Measurements from ENCODE around the gene SCN1B.
"Not testable (repeated sequence)": the region's sequence is repeated elsewhere in the genome, so short reads cannot be mapped to it uniquely, and the experiment has no call there.

Gene SCN1B

DNA sequence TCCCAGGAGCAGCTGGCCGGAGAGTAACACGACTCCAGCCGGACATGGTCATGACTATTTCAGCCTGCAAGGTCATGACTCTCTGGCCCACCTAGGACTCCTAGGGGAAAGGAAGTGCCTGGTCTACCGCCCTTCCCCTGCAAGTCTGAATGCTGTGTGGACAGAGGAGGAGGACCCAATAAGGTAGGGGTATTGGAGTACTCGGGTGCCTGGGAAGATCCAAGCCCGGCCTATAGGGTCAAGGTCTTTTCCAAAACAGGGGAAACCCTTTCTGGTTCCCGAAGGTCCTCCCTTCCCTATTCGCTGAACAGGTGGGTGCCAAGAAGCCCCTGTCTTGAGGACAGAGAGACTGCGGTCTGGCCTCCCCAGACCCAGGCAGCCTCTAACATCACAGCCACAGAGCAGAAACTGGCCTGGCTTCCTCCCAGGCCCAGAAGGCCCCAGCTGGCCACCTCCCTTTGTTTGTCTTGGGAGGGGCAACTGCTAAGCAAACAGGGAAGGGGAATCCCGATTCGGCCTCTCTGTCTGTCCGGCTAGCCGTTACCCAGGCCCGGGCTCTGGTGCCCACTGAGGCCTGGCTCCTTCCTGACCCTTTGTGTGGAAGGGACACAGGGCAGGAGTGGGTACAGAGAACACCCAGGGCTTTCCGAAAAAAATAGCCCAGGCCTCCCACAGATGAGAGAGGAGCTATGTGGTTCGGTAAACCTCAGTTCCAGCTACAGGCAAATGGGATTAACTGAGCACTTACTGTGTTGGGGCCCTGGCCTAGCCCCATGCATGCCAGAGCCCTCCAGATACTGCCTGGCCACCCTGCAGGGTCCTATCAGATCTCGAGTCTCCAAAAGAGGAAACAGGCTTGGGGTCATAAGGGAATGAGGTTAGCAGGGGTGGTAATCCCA is 35.4 kb upstream of the SCN1B start:
- Histone ChIP-seq H3K4me2 (ENCODE audit: low read depth, low read length, poor library complexity, severe bottlenecking) (no peak overlapping the region), H3K27ac (ENCODE audit: low read depth, low read length) (no peak overlapping the region), H3K27me3 (ENCODE audit: low read length) (no peaks in the 10 kb centered on the region), H4K20me1 (ENCODE audit: low read depth, low read length) (no peaks in the 10 kb centered on the region), H3F3A (ENCODE audit: insufficient read depth) (no peaks in the 10 kb centered on the region), H3K36me3 (ENCODE audit: low read length) (no peaks in the 10 kb centered on the region), H3K79me2 (ENCODE audit: insufficient read depth, low read length) (no peaks in the 10 kb centered on the region), H3K9ac (ENCODE audit: low read length) (no peak overlapping the region), H3K4me3 (ENCODE audit: insufficient read depth, low read length, poor library complexity, severe bottlenecking) (no peak overlapping the region), H3K9me3 (ENCODE audit: insufficient read depth, low read length) (no peaks in the 10 kb centered on the region), H3K9me2 (replicated peaks; ENCODE audit: insufficient read depth, low read length) (no peaks in the 10 kb centered on the region), H2AFZ (ENCODE audit: low read depth, low read length, severe bottlenecking) (no peak overlapping the region)
- TF ChIP-seq EZH2phosphoT487 (conservative IDR thresholded peaks at IDR 0.05; ENCODE audit: low read length) = no peak
- TF ChIP-seq, protein P1, sequence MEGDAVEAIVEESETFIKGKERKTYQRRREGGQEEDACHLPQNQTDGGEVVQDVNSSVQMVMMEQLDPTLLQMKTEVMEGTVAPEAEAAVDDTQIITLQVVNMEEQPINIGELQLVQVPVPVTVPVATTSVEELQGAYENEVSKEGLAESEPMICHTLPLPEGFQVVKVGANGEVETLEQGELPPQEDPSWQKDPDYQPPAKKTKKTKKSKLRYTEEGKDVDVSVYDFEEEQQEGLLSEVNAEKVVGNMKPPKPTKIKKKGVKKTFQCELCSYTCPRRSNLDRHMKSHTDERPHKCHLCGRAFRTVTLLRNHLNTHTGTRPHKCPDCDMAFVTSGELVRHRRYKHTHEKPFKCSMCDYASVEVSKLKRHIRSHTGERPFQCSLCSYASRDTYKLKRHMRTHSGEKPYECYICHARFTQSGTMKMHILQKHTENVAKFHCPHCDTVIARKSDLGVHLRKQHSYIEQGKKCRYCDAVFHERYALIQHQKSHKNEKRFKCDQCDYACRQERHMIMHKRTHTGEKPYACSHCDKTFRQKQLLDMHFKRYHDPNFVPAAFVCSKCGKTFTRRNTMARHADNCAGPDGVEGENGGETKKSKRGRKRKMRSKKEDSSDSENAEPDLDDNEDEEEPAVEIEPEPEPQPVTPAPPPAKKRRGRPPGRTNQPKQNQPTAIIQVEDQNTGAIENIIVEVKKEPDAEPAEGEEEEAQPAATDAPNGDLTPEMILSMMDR (IDR thresholded peaks at IDR 0.05; ENCODE audit: insufficient read depth, low read length, poor library complexity, severe bottlenecking) = no peak

DNA sequence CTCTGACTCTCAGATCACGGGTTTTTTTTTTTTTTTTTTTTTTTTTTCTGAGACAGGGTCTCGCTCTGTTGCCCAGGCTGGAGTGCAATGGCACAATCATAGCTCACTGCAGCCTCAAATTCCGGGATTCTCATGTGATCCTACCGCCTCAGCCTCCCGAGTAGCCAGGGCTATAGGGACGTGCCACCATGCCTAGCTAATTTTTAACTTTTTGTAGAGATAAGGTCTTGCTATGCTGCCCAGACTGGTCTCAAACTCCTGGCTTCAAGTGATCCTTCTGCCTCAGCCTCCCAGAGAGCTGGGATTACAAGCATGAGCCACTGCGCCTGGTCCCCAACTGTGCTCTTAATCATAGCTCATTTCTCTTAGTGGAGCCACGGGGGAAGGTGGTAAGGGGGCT is 34.7 kb upstream of the SCN1B start:
- H3K27me3 ChIP-seq (ENCODE audit: low read length) = no peaks in the 10 kb centered on the region
- no peak overlapping the region for H3K4me3 ChIP-seq (ENCODE audit: insufficient read depth, low read length, poor library complexity, severe bottlenecking)
- H3K9me3 ChIP-seq (ENCODE audit: insufficient read depth, low read length) = no peaks in the 10 kb centered on the region
- H4K20me1 ChIP-seq (ENCODE audit: low read depth, low read length) = no peaks in the 10 kb centered on the region
- H3K9me2 ChIP-seq (replicated peaks; ENCODE audit: insufficient read depth, low read length) = no peaks in the 10 kb centered on the region
- TF ChIP-seq EZH2phosphoT487 (conservative IDR thresholded peaks at IDR 0.05; ENCODE audit: low read length) = no peak
- TF ChIP-seq, protein P1 (IDR thresholded peaks at IDR 0.05; ENCODE audit: insufficient read depth, low read length, poor library complexity, severe bottlenecking) = no peak
- no peak overlapping the region for H3K27ac ChIP-seq (ENCODE audit: low read depth, low read length)
- H2AFZ ChIP-seq (ENCODE audit: low read depth, low read length, severe bottlenecking) = no peak overlapping the region
- no peak overlapping the region for H3K9ac ChIP-seq (ENCODE audit: low read length)
- H3K4me2 ChIP-seq (ENCODE audit: low read depth, low read length, poor library complexity, severe bottlenecking) = no peak overlapping the region
- H3K79me2 ChIP-seq (ENCODE audit: insufficient read depth, low read length) = peaks cover under 1% of the 10 kb centered on the region; the same call in 1 of the 2 replicates
- no peaks in the 10 kb centered on the region for H3F3A ChIP-seq (ENCODE audit: insufficient read depth)
- H3K36me3 ChIP-seq (ENCODE audit: low read length) = no peaks in the 10 kb centered on the region

DNA sequence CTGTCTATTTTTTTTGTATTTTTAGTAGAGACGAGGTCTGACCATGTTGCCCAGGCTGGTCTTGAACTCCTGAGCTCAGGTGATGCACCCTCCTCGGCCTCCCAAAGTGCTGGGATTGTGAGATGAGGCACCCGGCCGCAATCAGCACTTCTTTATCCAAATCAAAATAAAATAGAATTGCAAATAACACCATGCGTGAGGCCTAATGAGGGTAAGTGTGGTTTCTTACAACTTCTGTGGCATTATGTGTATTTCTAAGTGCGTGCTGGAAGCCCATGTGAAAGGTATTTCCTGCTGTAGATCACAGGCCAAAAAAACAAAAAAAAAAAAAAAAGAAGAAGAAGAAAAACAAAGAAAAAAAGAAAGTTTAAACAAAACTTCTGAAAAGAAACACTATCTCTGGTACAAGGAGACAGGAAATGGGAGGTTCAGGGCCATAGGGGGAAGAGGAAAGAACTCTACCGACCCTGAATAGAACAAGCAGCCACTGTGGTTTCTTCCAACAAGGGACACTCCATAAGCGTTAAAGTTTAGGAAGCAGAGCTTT is 33.1 kb upstream of the SCN1B start:
- H2AFZ ChIP-seq (ENCODE audit: low read depth, low read length, severe bottlenecking) = no peak overlapping the region

DNA sequence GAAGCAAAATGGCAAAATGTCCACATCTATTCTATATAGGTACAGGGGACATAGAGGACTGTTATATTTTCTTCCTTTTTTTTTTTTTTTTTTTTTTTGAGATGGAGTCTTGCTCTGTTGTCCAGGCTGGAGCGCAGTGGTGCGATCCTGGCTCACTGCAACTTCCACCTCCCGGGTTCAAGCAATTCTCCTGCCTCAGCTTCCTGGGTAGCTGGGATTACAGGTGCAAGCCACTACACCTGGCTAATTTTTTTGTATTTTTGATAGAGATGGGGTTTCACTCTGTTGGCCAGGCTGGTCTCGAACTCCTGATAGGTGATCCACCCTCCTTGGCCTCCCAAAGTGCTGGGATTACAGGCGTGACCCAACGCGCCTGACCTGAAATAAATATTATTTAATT is 32.0 kb upstream of the SCN1B start:
- H3K4me2 ChIP-seq (ENCODE audit: low read depth, low read length, poor library complexity, severe bottlenecking); H3K27ac ChIP-seq (ENCODE audit: low read depth, low read length): not testable (repeated sequence)

More for the DNA sequence above, 33.1 kb upstream of the SCN1B start:
- H3K9me3 ChIP-seq (ENCODE audit: insufficient read depth, low read length) = no peaks in the 10 kb centered on the region
- H3F3A ChIP-seq (ENCODE audit: insufficient read depth) = peaks cover 3% of the 10 kb centered on the region; the same call in 1 of the 2 replicates
- H3K79me2 ChIP-seq (ENCODE audit: insufficient read depth, low read length) = peaks cover 16% of the 10 kb centered on the region
- H3K27me3 ChIP-seq (ENCODE audit: low read length) = no peaks in the 10 kb centered on the region
- no peak overlapping the region for H3K9ac ChIP-seq (ENCODE audit: low read length)
- H3K4me2 ChIP-seq (ENCODE audit: low read depth, low read length, poor library complexity, severe bottlenecking) = no peak overlapping the region
- H3K9me2 ChIP-seq (replicated peaks; ENCODE audit: insufficient read depth, low read length) = no peaks in the 10 kb centered on the region
- H3K36me3 ChIP-seq (ENCODE audit: low read length) = no peaks in the 10 kb centered on the region
- no peak overlapping the region for H3K4me3 ChIP-seq (ENCODE audit: insufficient read depth, low read length, poor library complexity, severe bottlenecking)
- no peak overlapping the region for H3K27ac ChIP-seq (ENCODE audit: low read depth, low read length)
- TF ChIP-seq, protein P1 (IDR thresholded peaks at IDR 0.05; ENCODE audit: insufficient read depth, low read length, poor library complexity, severe bottlenecking) = no peak
- TF ChIP-seq EZH2phosphoT487 (conservative IDR thresholded peaks at IDR 0.05; ENCODE audit: low read length) = no peak
- H4K20me1 ChIP-seq (ENCODE audit: low read depth, low read length) = no peaks in the 10 kb centered on the region

More for the DNA sequence above, 32.0 kb upstream of the SCN1B start:
- H3K9me3 ChIP-seq (ENCODE audit: insufficient read depth, low read length); H3K27me3 ChIP-seq (ENCODE audit: low read length); H3F3A ChIP-seq (ENCODE audit: insufficient read depth); H3K9ac ChIP-seq (ENCODE audit: low read length); H4K20me1 ChIP-seq (ENCODE audit: low read depth, low read length); H2AFZ ChIP-seq (ENCODE audit: low read depth, low read length, severe bottlenecking); H3K9me2 ChIP-seq (replicated peaks; ENCODE audit: insufficient read depth, low read length); H3K4me3 ChIP-seq (ENCODE audit: insufficient read depth, low read length, poor library complexity, severe bottlenecking); H3K36me3 ChIP-seq (ENCODE audit: low read length): not testable (repeated sequence)
- H3K79me2 ChIP-seq (ENCODE audit: insufficient read depth, low read length) = peaks cover 25% of the 10 kb centered on the region
